Stomach smooth muscle (tissue), 2 donors: ENCODE results near the gene ZNF554.

Experiments
- H3K27ac ChIP-seq: one replicate; pipeline ENCODE4 v1.7.0; 2013; ENCODE audit warnings: mild to moderate bottlenecking, low read length, inconsistent platforms
- H3K27me3 ChIP-seq, 2 donors: one replicate each; pipeline ENCODE4 v1.7.0; 2013; ENCODE audit warnings: low read length in 2 of 2; ENCODE audit not compliant: insufficient read depth in 2 of 2, control insufficient read depth in 1 of 2
- H3K36me3 ChIP-seq, 2 donors: one replicate each; pipeline ENCODE4 v1.7.0; 2013; ENCODE audit warnings: low read length in 2 of 2; ENCODE audit not compliant: control insufficient read depth in 2 of 2, insufficient read depth in 2 of 2
- H3K4me1 ChIP-seq: one replicate; pipeline ENCODE4 v1.7.0; 2013; ENCODE audit warnings: low read length; ENCODE audit not compliant: control insufficient read depth, insufficient read depth
- H3K4me3 ChIP-seq, 2 donors: one replicate each; pipeline ENCODE4 v1.7.0; 2013; ENCODE audit warnings: low read length in 2 of 2
- H3K9ac ChIP-seq, 2 donors: one replicate each; pipeline ENCODE4 v1.7.0; 2013; ENCODE audit warnings: low read length in 2 of 2, mild to moderate bottlenecking in 1 of 2
- H3K9me3 ChIP-seq, 2 donors: one replicate each; pipeline ENCODE4 v1.7.0; 2013; ENCODE audit warnings: low read length in 2 of 2; ENCODE audit not compliant: control insufficient read depth in 2 of 2
- donor health status: healthy.
- donor health status: Pancreatic carcinoma.

Gene ZNF554

GRCh38 chr19:2877398-2878331, 58.0 kb downstream of the ZNF554 start:
- H3K27ac ChIP-seq: no peak overlapping the region
- H3K9ac ChIP-seq: no peak overlapping the region
- no peak overlapping the region for H3K4me3 ChIP-seq
- H3K27me3 ChIP-seq: no peaks in the 10 kb centered on the region
- H3K4me1 ChIP-seq: no peaks in the 10 kb centered on the region
- H3K9me3 ChIP-seq: peaks cover 11 to 16% of the 10 kb centered on the region in 2 donors
- H3K36me3 ChIP-seq: no peaks in the 10 kb centered on the region

- Histone ChIP-seq H3K27me3 (no peaks in the 10 kb centered on the region), H3K4me1 (no peaks in the 10 kb centered on the region), H3K4me3 (no peak overlapping the region), H3K9ac (no peak overlapping the region), H3K9me3 (peaks cover 0 to 3% of the 10 kb centered on the region in 2 donors), H3K27ac (no peak overlapping the region), H3K36me3 (no peaks in the 10 kb centered on the region)
Measured at GRCh38 chr19:2883686-2884439, 64.2 kb downstream of the ZNF554 start.

GRCh38 chr19:2885736-2886135, 66.1 kb downstream of the ZNF554 start:
- H3K4me1 ChIP-seq: no peaks in the 10 kb centered on the region
- no peaks in the 10 kb centered on the region for H3K36me3 ChIP-seq
- no peak overlapping the region for H3K9ac ChIP-seq
- H3K9me3 ChIP-seq: no peaks in the 10 kb centered on the region
- no peaks in the 10 kb centered on the region for H3K27me3 ChIP-seq
- H3K27ac ChIP-seq: no peak overlapping the region
- no peak overlapping the region for H3K4me3 ChIP-seq
